ENCODE data around the gene SMAD7.

DNA sequence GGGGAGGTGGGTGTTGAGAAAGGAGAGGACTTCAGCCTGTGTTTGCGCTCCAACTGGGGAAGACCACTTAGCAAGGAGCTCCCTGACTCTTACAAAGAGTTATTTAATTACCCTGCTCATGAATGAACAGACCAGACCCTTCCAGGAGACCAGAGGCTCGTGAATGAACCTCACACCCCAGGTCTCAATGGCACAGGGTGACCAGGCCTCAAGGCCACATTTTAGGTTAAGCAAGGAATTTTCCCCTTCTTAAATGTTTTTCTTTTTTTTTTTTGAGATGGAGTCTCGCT is 25.3 kb downstream of the SMAD7 start:
- TF ChIP-seq, protein P1, sequence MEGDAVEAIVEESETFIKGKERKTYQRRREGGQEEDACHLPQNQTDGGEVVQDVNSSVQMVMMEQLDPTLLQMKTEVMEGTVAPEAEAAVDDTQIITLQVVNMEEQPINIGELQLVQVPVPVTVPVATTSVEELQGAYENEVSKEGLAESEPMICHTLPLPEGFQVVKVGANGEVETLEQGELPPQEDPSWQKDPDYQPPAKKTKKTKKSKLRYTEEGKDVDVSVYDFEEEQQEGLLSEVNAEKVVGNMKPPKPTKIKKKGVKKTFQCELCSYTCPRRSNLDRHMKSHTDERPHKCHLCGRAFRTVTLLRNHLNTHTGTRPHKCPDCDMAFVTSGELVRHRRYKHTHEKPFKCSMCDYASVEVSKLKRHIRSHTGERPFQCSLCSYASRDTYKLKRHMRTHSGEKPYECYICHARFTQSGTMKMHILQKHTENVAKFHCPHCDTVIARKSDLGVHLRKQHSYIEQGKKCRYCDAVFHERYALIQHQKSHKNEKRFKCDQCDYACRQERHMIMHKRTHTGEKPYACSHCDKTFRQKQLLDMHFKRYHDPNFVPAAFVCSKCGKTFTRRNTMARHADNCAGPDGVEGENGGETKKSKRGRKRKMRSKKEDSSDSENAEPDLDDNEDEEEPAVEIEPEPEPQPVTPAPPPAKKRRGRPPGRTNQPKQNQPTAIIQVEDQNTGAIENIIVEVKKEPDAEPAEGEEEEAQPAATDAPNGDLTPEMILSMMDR (IDR thresholded peaks at IDR 0.05): no peak
- TF ChIP-seq POLR2A (IDR thresholded peaks at IDR 0.05): no peak

Measured in body of pancreas (tissue), 4 donors.